ENCODE results near the gene RNF225.

DNA sequence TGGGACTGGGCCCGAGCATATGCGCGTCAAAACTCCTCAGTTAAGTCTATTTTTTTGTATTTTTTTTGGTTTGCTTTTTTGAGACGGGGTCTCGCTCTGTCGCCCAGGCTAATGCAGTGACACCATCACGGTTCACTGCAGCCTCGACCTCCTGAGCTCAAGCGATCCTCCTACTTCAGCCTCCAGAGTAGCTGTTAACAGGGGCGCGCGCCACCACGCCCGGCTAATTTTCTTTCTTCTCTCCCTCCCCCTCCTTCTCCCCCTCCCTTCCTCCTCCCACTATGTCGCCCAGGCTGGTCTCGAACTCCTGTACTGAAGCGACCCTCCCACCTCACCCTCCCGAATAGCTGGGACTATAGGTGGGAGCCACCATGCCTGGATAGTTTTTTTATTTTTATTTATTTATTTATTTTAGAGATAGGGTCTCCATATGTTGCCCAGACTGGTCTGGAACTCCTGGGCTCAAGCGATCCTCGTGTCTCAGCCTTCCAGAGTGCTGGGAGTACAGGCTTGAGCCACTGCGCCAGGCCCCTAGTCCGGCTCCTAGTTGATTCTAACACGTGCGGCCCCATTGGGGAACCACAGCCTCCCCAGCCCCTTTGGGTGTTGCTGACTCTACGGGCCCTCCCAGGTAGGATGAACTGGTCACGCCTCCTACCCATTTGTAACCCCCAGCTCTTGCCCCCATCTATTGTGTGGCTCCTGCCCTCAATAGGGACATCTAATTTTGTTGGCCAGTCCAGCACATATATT is 13.8 kb upstream of the RNF225 start:
- TF ChIP-seq POLR2AphosphoS5 (IDR thresholded peaks at IDR 0.05) (no peak), POLR2A (IDR thresholded peaks at IDR 0.05) (no peak), CTCF (IDR thresholded peaks at IDR 0.05) (no peak)
